ENCODE results near the gene AGMO.

- TF ChIP-seq POLR2A (IDR thresholded peaks at IDR 0.05; ENCODE audit: borderline replicate concordance, extremely low read depth, insufficient read depth, insufficient read length) (no peak), JUND (IDR thresholded peaks at IDR 0.05) (no peak), EZH2 (IDR thresholded peaks at IDR 0.05) (no peak), EZH2phosphoT487 (IDR thresholded peaks at IDR 0.05; ENCODE audit: borderline replicate concordance) (no peak), RAD21 (IDR thresholded peaks at IDR 0.05; ENCODE audit: low read depth) (no peak), POLR2AphosphoS5 (IDR thresholded peaks at IDR 0.05; ENCODE audit: low read depth, low read length) (no peak), SIN3A (IDR thresholded peaks at IDR 0.05; ENCODE audit: low read depth) (no peak)
- TF ChIP-seq, protein P1, sequence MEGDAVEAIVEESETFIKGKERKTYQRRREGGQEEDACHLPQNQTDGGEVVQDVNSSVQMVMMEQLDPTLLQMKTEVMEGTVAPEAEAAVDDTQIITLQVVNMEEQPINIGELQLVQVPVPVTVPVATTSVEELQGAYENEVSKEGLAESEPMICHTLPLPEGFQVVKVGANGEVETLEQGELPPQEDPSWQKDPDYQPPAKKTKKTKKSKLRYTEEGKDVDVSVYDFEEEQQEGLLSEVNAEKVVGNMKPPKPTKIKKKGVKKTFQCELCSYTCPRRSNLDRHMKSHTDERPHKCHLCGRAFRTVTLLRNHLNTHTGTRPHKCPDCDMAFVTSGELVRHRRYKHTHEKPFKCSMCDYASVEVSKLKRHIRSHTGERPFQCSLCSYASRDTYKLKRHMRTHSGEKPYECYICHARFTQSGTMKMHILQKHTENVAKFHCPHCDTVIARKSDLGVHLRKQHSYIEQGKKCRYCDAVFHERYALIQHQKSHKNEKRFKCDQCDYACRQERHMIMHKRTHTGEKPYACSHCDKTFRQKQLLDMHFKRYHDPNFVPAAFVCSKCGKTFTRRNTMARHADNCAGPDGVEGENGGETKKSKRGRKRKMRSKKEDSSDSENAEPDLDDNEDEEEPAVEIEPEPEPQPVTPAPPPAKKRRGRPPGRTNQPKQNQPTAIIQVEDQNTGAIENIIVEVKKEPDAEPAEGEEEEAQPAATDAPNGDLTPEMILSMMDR (IDR thresholded peaks at IDR 0.05 in 2 of 3, conservative IDR thresholded peaks at IDR 0.05 in 1 of 3; ENCODE audit: borderline replicate concordance in 1 of 3, insufficient read depth in 1 of 3, low read depth in 2 of 3, low read length in 2 of 3): no peak
- TF ChIP-seq, protein P2, sequence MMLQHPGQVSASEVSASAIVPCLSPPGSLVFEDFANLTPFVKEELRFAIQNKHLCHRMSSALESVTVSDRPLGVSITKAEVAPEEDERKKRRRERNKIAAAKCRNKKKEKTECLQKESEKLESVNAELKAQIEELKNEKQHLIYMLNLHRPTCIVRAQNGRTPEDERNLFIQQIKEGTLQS (IDR thresholded peaks at IDR 0.05): no peak
Observed at GRCh38 chr7:15166620-15167019, 395.2 kb downstream of the AGMO start.
